ENCODE data around the gene SCYGR6. TPM values are rescaled to one million over a fixed set of nuclear protein-coding genes. Genes with fewer than 3 reads are reported as not detected.

Gene SCYGR6
- total and polyA plus RNA-seq, 2 of the 8 experiments (the other 6 are each of a cell fraction or from before 2014, with no cell fraction given) = not detected

DNA sequence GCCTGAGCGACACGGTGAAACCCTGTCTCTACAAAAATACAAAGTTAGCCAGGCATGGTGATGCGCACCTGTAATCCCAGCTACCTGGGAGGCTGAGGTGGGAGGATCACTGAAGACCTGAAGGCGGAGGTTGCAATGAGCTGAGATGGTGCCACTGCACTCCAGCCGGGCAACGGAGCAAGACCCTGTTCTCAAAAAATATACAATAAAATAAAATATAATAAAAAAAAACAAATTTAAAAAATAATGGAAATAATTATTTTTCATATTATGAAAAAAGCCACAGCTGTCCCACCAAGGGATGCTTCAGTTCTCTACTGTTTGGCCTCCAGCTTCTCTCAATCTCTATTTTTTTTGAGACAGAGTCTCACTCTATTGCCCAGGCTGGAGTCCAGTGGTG, 17.2 kb downstream of the SCYGR6 start:
- FAIRE-seq = no peak

More for the DNA sequence above, 17.2 kb downstream of the SCYGR6 start:
- H3K9me3 ChIP-seq (ENCODE audit: insufficient read depth in 2 of 2, low read depth in 1 of 2, low read length in 1 of 2) = no peaks in the 10 kb centered on the region
- no peak overlapping the region for H2BK120ac ChIP-seq (replicated peaks; ENCODE audit: low read depth, low read length)
- H3K4me3 ChIP-seq (ENCODE audit: extremely low read depth in 1 of 4, insufficient read depth in 2 of 4, low read depth in 3 of 4, low read length in 4 of 4) = no peak overlapping the region
- H3K79me1 ChIP-seq (ENCODE audit: low read depth, low read length) = no peaks in the 10 kb centered on the region
- no peak overlapping the region for H3K4me2 ChIP-seq (ENCODE audit: insufficient read depth in 1 of 2, low read depth in 2 of 2, low read length in 2 of 2)
- no peak overlapping the region for H3K23ac ChIP-seq (ENCODE audit: insufficient read length)
- no peak overlapping the region for H2BK12ac ChIP-seq (ENCODE audit: low read depth, low read length)
- no peaks in the 10 kb centered on the region for H3K4me1 ChIP-seq (replicated peaks in 1 of 4; ENCODE audit: control insufficient read depth in 3 of 4, insufficient read depth in 4 of 4, low read length in 3 of 4)
- no peak overlapping the region for H4K91ac ChIP-seq (replicated peaks; ENCODE audit: insufficient read length, low read length)
- DNase-seq (ENCODE audit: low read depth in 1 of 2, low spot score in 2 of 2) = no peak
- no peaks in the 10 kb centered on the region for H3K79me2 ChIP-seq (ENCODE audit: control insufficient read depth in 1 of 2, insufficient read depth in 2 of 2, low read length in 2 of 2)
- no peaks in the 10 kb centered on the region for H3K23me2 ChIP-seq (ENCODE audit: low read depth, low read length)
- CTCF ChIA-PET (ENCODE audit: partially characterized antibody) = interaction anchor here (1.1 to 1.4 kb wide), 2 partner anchors 13 to 34 kb away, joined by 3 read pairs; no protein-coding TSS in a partner anchor
- H2BK15ac ChIP-seq (ENCODE audit: low read length) = no peak overlapping the region
- TF ChIP-seq TBP (IDR thresholded peaks at IDR 0.05; ENCODE audit: low read depth, low read length) (no peak), BACH1 (IDR thresholded peaks at IDR 0.05; ENCODE audit: low read length) (no peak), SIN3A (conservative IDR thresholded peaks at IDR 0.05 in 1 of 2, IDR thresholded peaks at IDR 0.05 in 1 of 2; ENCODE audit: low read depth in 1 of 2, low read length in 2 of 2) (no peak)
- H2BK5ac ChIP-seq (ENCODE audit: low read depth, low read length) = no peak overlapping the region
- H2AK5ac ChIP-seq (ENCODE audit: low read depth, low read length) = no peak overlapping the region
- no peak overlapping the region for H3K4ac ChIP-seq (replicated peaks; ENCODE audit: insufficient read length, low read depth, low read length)
- H2AFZ ChIP-seq (ENCODE audit: low read length) = no peak overlapping the region
- no peak overlapping the region for H3K56ac ChIP-seq (replicated peaks; ENCODE audit: insufficient read length, low read depth, low read length)
- H3K14ac ChIP-seq (ENCODE audit: insufficient read length) = no peak overlapping the region
- H4K20me1 ChIP-seq (replicated peaks in 1 of 2; ENCODE audit: control insufficient read depth in 1 of 2, insufficient read depth in 2 of 2, low read length in 2 of 2) = no peaks in the 10 kb centered on the region
- no peaks in the 10 kb centered on the region for H3K27me3 ChIP-seq (replicated peaks in 1 of 4; ENCODE audit: control insufficient read depth in 3 of 4, extremely low read depth in 1 of 4, insufficient read depth in 3 of 4, low read length in 3 of 4)
- no peak overlapping the region for H2BK20ac ChIP-seq (ENCODE audit: low read length)
- H4K8ac ChIP-seq (ENCODE audit: extremely low read depth, insufficient read depth, low read length) = no peak overlapping the region
- H3K36me3 ChIP-seq (ENCODE audit: control insufficient read depth in 2 of 4, insufficient read depth in 4 of 4, low read length in 3 of 4) = no peaks in the 10 kb centered on the region
- H3K18ac ChIP-seq (ENCODE audit: extremely low read depth, low read length) = no peak overlapping the region
- H3K9ac ChIP-seq (replicated peaks in 1 of 4; ENCODE audit: extremely low read depth in 1 of 4, low read depth in 3 of 4, low read length in 3 of 4) = no peak overlapping the region
- H3K27ac ChIP-seq (ENCODE audit: low read depth, low read length) = no peak overlapping the region
- POLR2A ChIA-PET (ENCODE audit: partially characterized antibody) = interaction anchor here (0.6 kb wide), 1 partner anchor 83 kb away, joined by 4 read pairs; no protein-coding TSS in a partner anchor
- no peak overlapping the region for H4K5ac ChIP-seq (ENCODE audit: insufficient read length, low read depth, low read length)
- WGBS, 2 experiments (ENCODE audit: extremely low coverage in 1 of 2, insufficient coverage in 1 of 2, insufficient read length in 1 of 2, insufficient replicate concordance in 2 of 2, low coverage in 1 of 2, low lambda C conversion rate in 2 of 2, missing lambda C conversion rate in 1 of 2) = 88% methylated on average over 6 of the region's 6 CpGs; no CpG with 5 or more reads in 1 of the 2 experiments

Data from H1 (cell line).